ENCODE measurements around the gene ASXL1. TPM values are rescaled to one million over a fixed set of nuclear protein-coding genes. Genes with fewer than 3 reads are reported as not detected.
A peak's percentile ranks its signal among the peaks of the same experiment; 100 is the strongest.

Gene ASXL1
- polyA plus RNA-seq, 3 donors: 1.8 to 47.1 (median 2.8) TPM

DNA sequence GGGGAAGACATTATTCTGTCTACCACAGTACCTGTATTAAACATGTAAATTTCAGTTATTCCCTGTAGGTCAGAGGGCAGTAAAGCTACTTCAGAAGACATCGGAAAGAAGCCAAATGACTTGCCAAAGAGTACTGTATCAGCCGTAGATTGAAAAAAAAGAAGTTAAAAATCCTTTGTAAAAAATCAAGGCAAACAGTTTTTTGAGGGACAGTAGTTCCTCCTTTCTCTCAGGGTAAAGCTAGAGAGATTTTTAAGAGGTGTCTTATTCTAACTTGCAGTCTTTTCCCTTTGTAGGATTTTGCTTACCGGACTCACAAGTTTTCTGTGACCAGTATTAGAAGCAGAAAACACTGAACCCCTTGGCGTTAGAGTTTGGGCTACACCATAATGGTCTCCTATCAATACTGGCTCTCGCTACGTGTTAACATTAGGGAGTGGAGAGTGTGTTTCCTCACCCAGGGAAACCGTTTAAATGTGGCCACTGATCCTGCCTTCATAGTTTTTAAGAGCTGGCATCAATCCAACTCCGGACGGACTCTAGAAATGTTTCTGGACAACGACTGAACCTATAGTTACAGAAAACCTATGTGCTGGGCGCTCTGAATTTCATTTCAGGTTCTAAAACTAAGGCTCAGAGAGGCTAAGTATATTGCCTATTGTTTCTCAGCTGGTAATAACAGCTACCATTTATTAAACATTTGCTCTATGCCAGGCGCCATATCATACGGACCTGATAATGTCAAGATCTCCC lies 1.3 kb upstream of the ASXL1 start:
- peaks cover 0 to 4% of the 10 kb centered on the region in 2 donors for H3K36me3 Mint-ChIP-seq

GRCh38 chr20:32357375-32357868 lies 709 bp upstream of the ASXL1 start:
- Histone ChIP-seq H3K4me1 (ENCODE audit: control insufficient read depth in 1 of 2, insufficient read depth in 2 of 2, low read length in 2 of 2) (peaks cover 31 to 41% of the 10 kb centered on the region in 2 donors), H3K27me3 (ENCODE audit: control insufficient read depth in 2 of 2, insufficient read depth in 2 of 2, low read length in 2 of 2) (no peaks in the 10 kb centered on the region), H3K4me3 (replicated peaks in 1 of 3; ENCODE audit: low read depth in 2 of 3, low read length in 3 of 3) (peak overlapping the region; percentile 58 to 86 (median 69)), H3K36me3 (replicated peaks in 1 of 2; ENCODE audit: control insufficient read depth in 1 of 2, insufficient read depth in 2 of 2, low read length in 2 of 2) (no peaks in the 10 kb centered on the region), H3K4me2 (replicated peaks; ENCODE audit: extremely low read depth, low read length, poor library complexity, severe bottlenecking) (peak overlapping the region; percentile 96), H3K9ac (ENCODE audit: insufficient read depth, low read length, poor library complexity, severe bottlenecking) (peak overlapping the region; percentile 88), H3K79me2 (ENCODE audit: insufficient read depth, low read length) (peaks cover 42% of the 10 kb centered on the region), H4K20me1 (ENCODE audit: insufficient read depth, low read length) (peaks cover 37% of the 10 kb centered on the region), H3K9me3 (replicated peaks in 1 of 2; ENCODE audit: control insufficient read depth in 1 of 2, insufficient read depth in 1 of 2, low read length in 2 of 2) (no peaks in the 10 kb centered on the region), H3K27ac (ENCODE audit: low read depth in 1 of 2, low read length in 2 of 2) (peak overlapping the region; percentile 91 to 94), H2AFZ (ENCODE audit: insufficient read depth, low read depth, low read length, poor library complexity, severe bottlenecking) (peak overlapping the region; percentile 79)
- Mint-ChIP-seq H3K9me3 (peaks cover 0 to 2% (median 0%) of the 10 kb centered on the region in 7 donors), H3K27me3 (ENCODE audit: low read depth in 3 of 3) (no peaks in the 10 kb centered on the region), H3K36me3 (peaks cover under 1 to 8% of the 10 kb centered on the region in 2 donors), H3K27ac (peak overlapping the region; percentile 95 to 100 (median 99)), H3K4me3 (peak overlapping the region; percentile 96 to 99), H3K4me1 (peaks cover 33% of the 10 kb centered on the region)
- WGBS (ENCODE audit: insufficient coverage): 2% methylated on average over 7 of the region's 11 CpGs
- TF ChIP-seq, protein P1, sequence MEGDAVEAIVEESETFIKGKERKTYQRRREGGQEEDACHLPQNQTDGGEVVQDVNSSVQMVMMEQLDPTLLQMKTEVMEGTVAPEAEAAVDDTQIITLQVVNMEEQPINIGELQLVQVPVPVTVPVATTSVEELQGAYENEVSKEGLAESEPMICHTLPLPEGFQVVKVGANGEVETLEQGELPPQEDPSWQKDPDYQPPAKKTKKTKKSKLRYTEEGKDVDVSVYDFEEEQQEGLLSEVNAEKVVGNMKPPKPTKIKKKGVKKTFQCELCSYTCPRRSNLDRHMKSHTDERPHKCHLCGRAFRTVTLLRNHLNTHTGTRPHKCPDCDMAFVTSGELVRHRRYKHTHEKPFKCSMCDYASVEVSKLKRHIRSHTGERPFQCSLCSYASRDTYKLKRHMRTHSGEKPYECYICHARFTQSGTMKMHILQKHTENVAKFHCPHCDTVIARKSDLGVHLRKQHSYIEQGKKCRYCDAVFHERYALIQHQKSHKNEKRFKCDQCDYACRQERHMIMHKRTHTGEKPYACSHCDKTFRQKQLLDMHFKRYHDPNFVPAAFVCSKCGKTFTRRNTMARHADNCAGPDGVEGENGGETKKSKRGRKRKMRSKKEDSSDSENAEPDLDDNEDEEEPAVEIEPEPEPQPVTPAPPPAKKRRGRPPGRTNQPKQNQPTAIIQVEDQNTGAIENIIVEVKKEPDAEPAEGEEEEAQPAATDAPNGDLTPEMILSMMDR (IDR thresholded peaks at IDR 0.05): no peak
- intact Hi-C loops (cut with micrococcal nuclease): loop anchor here in 1 of 2 donors (5.0 kb wide), 1 partner anchor 245 kb away; no protein-coding TSS in a partner anchor
- DNase-seq: peak in 1 of 3 donors; percentile 77

More for the DNA sequence above, 1.3 kb upstream of the ASXL1 start:
- Histone ChIP-seq H3K9ac (ENCODE audit: insufficient read depth, low read length, poor library complexity, severe bottlenecking) (peak overlapping the region; percentile 88), H3K27ac (ENCODE audit: low read depth in 1 of 2, low read length in 2 of 2) (peak overlapping the region; percentile 91 to 94), H3K27me3 (ENCODE audit: control insufficient read depth in 2 of 2, insufficient read depth in 2 of 2, low read length in 2 of 2) (no peaks in the 10 kb centered on the region), H3K79me2 (ENCODE audit: insufficient read depth, low read length) (peaks cover 36% of the 10 kb centered on the region), H4K20me1 (ENCODE audit: insufficient read depth, low read length) (peaks cover 30% of the 10 kb centered on the region), H3K4me1 (ENCODE audit: control insufficient read depth in 1 of 2, insufficient read depth in 2 of 2, low read length in 2 of 2) (peaks cover 31 to 41% of the 10 kb centered on the region in 2 donors), H2AFZ (ENCODE audit: insufficient read depth, low read depth, low read length, poor library complexity, severe bottlenecking) (peak overlapping the region; percentile 79), H3K4me3 (replicated peaks in 1 of 3; ENCODE audit: low read depth in 2 of 3, low read length in 3 of 3) (peak overlapping the region; percentile 58 to 86 (median 69)), H3K9me3 (replicated peaks in 1 of 2; ENCODE audit: control insufficient read depth in 1 of 2, insufficient read depth in 1 of 2, low read length in 2 of 2) (no peaks in the 10 kb centered on the region), H3K36me3 (replicated peaks in 1 of 2; ENCODE audit: control insufficient read depth in 1 of 2, insufficient read depth in 2 of 2, low read length in 2 of 2) (no peaks in the 10 kb centered on the region), H3K4me2 (replicated peaks; ENCODE audit: extremely low read depth, low read length, poor library complexity, severe bottlenecking) (peak overlapping the region; percentile 96)
- TF ChIP-seq, protein P1 (IDR thresholded peaks at IDR 0.05): no peak
- H3K27me3 Mint-ChIP-seq (ENCODE audit: low read depth in 3 of 3): no peaks in the 10 kb centered on the region
- peak in 1 of 3 donors; percentile 10 for DNase-seq
- peaks cover 0 to 2% (median 0%) of the 10 kb centered on the region in 7 donors for H3K9me3 Mint-ChIP-seq
- intact Hi-C loops (cut with micrococcal nuclease): loop anchor here in 1 of 2 donors (5.0 kb wide), 1 partner anchor 244 kb away; no protein-coding TSS in a partner anchor
- WGBS (ENCODE audit: insufficient coverage): 20% methylated on average over 3 of the region's 13 CpGs
- H3K4me1 Mint-ChIP-seq: peaks cover 32% of the 10 kb centered on the region
- peak overlapping the region; percentile 95 to 100 (median 99) for H3K27ac Mint-ChIP-seq
- peak overlapping the region; percentile 96 to 99 for H3K4me3 Mint-ChIP-seq
